Thyroid gland (tissue), 4 donors: ENCODE measurements around the gene GPRIN2.

Source experiments
- CTCF ChIP-seq, 6 experiments: fragments of 200-600 bp in 3 of 6; fragments of 450-650 bp in 3 of 6; sonication (generic) in 3 of 6; IDR thresholded peaks; one replicate each; pipeline ENCODE4 v1.5.1; 2016 to 2019; ENCODE audit warnings: antibody characterized with exemption in 6 of 6, mild to moderate bottlenecking in 2 of 6, inconsistent platforms in 1 of 6, moderate library complexity in 1 of 6
- POLR2A ChIP-seq, 2 donors: fragments of 450-650 bp; IDR thresholded peaks; one replicate each; pipeline ENCODE4 v1.6.1; 2017; ENCODE audit warnings: antibody characterized with exemption in 2 of 2, mild to moderate bottlenecking in 2 of 2, moderate library complexity in 1 of 2

GRCh38 chr10:46516660-46517416 is 39.6 kb downstream of the GPRIN2 start:
- TF ChIP-seq CTCF (IDR thresholded peaks at IDR 0.05) (no peak), POLR2A (IDR thresholded peaks at IDR 0.05) (no peak)
